ENCODE data around the gene DTHD1.

DNA sequence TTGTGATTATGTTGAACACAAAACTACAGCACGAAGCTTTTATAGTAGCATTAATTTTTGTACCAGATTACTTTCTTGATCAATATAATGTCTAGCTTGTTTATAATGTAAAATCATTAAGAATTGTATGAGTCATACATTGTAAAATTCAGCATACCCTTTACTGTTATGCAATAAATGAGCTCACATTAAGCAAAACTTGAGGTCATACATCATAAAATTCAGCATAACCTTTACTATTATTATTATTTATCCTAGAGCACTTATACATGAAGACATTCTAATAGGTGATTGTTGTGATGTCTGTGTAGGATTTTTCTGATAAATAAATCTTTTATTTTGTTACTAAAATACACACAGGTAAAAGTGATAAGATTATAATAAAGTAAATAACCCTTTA lies 49.4 kb downstream of the DTHD1 start:
- no peak for TF ChIP-seq TAF1 (IDR thresholded peaks at IDR 0.05; ENCODE audit: borderline replicate concordance, insufficient read depth, low read length)
- TF ChIP-seq, protein P1, sequence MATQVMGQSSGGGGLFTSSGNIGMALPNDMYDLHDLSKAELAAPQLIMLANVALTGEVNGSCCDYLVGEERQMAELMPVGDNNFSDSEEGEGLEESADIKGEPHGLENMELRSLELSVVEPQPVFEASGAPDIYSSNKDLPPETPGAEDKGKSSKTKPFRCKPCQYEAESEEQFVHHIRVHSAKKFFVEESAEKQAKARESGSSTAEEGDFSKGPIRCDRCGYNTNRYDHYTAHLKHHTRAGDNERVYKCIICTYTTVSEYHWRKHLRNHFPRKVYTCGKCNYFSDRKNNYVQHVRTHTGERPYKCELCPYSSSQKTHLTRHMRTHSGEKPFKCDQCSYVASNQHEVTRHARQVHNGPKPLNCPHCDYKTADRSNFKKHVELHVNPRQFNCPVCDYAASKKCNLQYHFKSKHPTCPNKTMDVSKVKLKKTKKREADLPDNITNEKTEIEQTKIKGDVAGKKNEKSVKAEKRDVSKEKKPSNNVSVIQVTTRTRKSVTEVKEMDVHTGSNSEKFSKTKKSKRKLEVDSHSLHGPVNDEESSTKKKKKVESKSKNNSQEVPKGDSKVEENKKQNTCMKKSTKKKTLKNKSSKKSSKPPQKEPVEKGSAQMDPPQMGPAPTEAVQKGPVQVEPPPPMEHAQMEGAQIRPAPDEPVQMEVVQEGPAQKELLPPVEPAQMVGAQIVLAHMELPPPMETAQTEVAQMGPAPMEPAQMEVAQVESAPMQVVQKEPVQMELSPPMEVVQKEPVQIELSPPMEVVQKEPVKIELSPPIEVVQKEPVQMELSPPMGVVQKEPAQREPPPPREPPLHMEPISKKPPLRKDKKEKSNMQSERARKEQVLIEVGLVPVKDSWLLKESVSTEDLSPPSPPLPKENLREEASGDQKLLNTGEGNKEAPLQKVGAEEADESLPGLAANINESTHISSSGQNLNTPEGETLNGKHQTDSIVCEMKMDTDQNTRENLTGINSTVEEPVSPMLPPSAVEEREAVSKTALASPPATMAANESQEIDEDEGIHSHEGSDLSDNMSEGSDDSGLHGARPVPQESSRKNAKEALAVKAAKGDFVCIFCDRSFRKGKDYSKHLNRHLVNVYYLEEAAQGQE (IDR thresholded peaks at IDR 0.05; ENCODE audit: insufficient read depth in 1 of 2, low read depth in 2 of 2, low read length in 2 of 2): no peak
- no peak for TF ChIP-seq POLR2AphosphoS5 (IDR thresholded peaks at IDR 0.05; ENCODE audit: low read depth, low read length)
- TF ChIP-seq SIN3A (IDR thresholded peaks at IDR 0.05; ENCODE audit: borderline replicate concordance, insufficient read depth, low read length): no peak
- no peak for TF ChIP-seq FOXP2 (optimal IDR thresholded peaks at IDR 0.05; ENCODE audit: borderline replicate concordance, extremely low read depth, extremely low read length, insufficient read depth)

Measured in PFSK-1 (cell line).